Measurements from ENCODE around the gene ZNF70. TPM values are rescaled to one million over a fixed set of nuclear protein-coding genes. Genes with fewer than 3 reads are reported as not detected.

Gene ZNF70
- total RNA-seq, 1 donor from 2014 or later: 12.1 TPM

GRCh38 chr22:23763954-23764353 is 13.0 kb upstream of the ZNF70 start:
- Mint-ChIP-seq H3K4me3 (ENCODE audit: unreplicated experiment) (no peak overlapping the region), H3K36me3 (ENCODE audit: low read depth) (peaks cover 2% of the 10 kb centered on the region)
- TF ChIP-seq CTCF (IDR thresholded peaks at IDR 0.05): no peak

GRCh38 chr22:23763579-23763945 is 12.7 kb upstream of the ZNF70 start:
- Mint-ChIP-seq H3K36me3 (ENCODE audit: low read depth) (peaks cover 2% of the 10 kb centered on the region), H3K27ac (ENCODE audit: unreplicated experiment) (peak overlapping the region; percentile 49), H3K27me3 (ENCODE audit: low read depth) (no peaks in the 10 kb centered on the region), H3K4me3 (ENCODE audit: unreplicated experiment) (no peak overlapping the region), H3K4me1 (ENCODE audit: low read depth) (peaks cover 27% of the 10 kb centered on the region), H3K9me3 (ENCODE audit: low read depth) (no peaks in the 10 kb centered on the region)
- DNase-seq (ENCODE audit: low spot score): no peak
- TF ChIP-seq CTCF (IDR thresholded peaks at IDR 0.05): no peak

More at GRCh38 chr22:23763954-23764353, 13.0 kb upstream of the ZNF70 start:
- Mint-ChIP-seq H3K9me3 (ENCODE audit: low read depth) (no peaks in the 10 kb centered on the region), H3K27me3 (ENCODE audit: low read depth) (no peaks in the 10 kb centered on the region), H3K4me1 (ENCODE audit: low read depth) (peaks cover 28% of the 10 kb centered on the region), H3K27ac (ENCODE audit: unreplicated experiment) (peak overlapping the region; percentile 49)
- no peak for DNase-seq (ENCODE audit: low spot score)

GRCh38 chr22:23762842-23763578 is 12.1 kb upstream of the ZNF70 start, which contains the start of gene C22orf15:
TSS of gene C22orf15 (plus strand) at chr22:23762990. CDS start at chr22:23763307, 317 bp downstream.
- Mint-ChIP-seq H3K4me3 (ENCODE audit: unreplicated experiment) (no peak within 1 kb of the TSS), H3K27ac (ENCODE audit: unreplicated experiment) (peak within 1 kb of the TSS; percentile 49)
- DNase-seq (ENCODE audit: low spot score): no peak

GRCh38 chr22:23760056-23760455 is 9.1 kb upstream of the ZNF70 start:
- no peak overlapping the region for H3K27ac Mint-ChIP-seq (ENCODE audit: unreplicated experiment)
- H3K9me3 Mint-ChIP-seq (ENCODE audit: low read depth): no peaks in the 10 kb centered on the region
- DNase-seq (ENCODE audit: low spot score): no peak
- peaks cover 2% of the 10 kb centered on the region for H3K36me3 Mint-ChIP-seq (ENCODE audit: low read depth)
- peaks cover 17% of the 10 kb centered on the region for H3K4me1 Mint-ChIP-seq (ENCODE audit: low read depth)
- TF ChIP-seq CTCF (IDR thresholded peaks at IDR 0.05): no peak
- H3K27me3 Mint-ChIP-seq (ENCODE audit: low read depth): no peaks in the 10 kb centered on the region
- no peak overlapping the region for H3K4me3 Mint-ChIP-seq (ENCODE audit: unreplicated experiment)

More at GRCh38 chr22:23762842-23763578, 12.1 kb upstream of the ZNF70 start, which contains the start of gene C22orf15:
- Mint-ChIP-seq H3K9me3 (ENCODE audit: low read depth) (no peaks in the 10 kb centered on the region), H3K36me3 (ENCODE audit: low read depth) (peaks cover 2% of the 10 kb centered on the region), H3K27me3 (ENCODE audit: low read depth) (no peaks in the 10 kb centered on the region), H3K4me1 (ENCODE audit: low read depth) (peaks cover 27% of the 10 kb centered on the region)
- no peak for TF ChIP-seq CTCF (IDR thresholded peaks at IDR 0.05)

- Mint-ChIP-seq H3K27me3 (ENCODE audit: low read depth) (no peaks in the 10 kb centered on the region), H3K27ac (ENCODE audit: unreplicated experiment) (no peak overlapping the region), H3K9me3 (ENCODE audit: low read depth) (no peaks in the 10 kb centered on the region), H3K4me1 (ENCODE audit: low read depth) (peaks cover 13% of the 10 kb centered on the region), H3K4me3 (ENCODE audit: unreplicated experiment) (no peak overlapping the region), H3K36me3 (ENCODE audit: low read depth) (no peaks in the 10 kb centered on the region)
- DNase-seq (ENCODE audit: low spot score): no peak
- no peak for TF ChIP-seq CTCF (IDR thresholded peaks at IDR 0.05)
These were observed 8.7 kb upstream of the ZNF70 start for GRCh38 chr22:23759566-23759965.
